Mammary epithelial cell (primary cell): ENCODE measurements around the gene RBBP7.

ENCODE experiments used
- CTCF ChIP-seq, 2 donors: IDR thresholded peaks in 1 of 2; conservative IDR thresholded peaks in 1 of 2; 2 replicates each; pipeline ENCODE4 v1.5.1; 2011 to 2012; ENCODE audit warnings: inconsistent platforms in 2 of 2, low read length in 2 of 2, mild to moderate bottlenecking in 2 of 2, control low read depth in 1 of 2, low read depth in 1 of 2; ENCODE audit not compliant: insufficient read depth in 1 of 2; ENCODE audit errors: extremely low read depth in 1 of 2
- EZH2 ChIP-seq: IDR thresholded peaks from 2 replicates; pipeline ENCODE4 v1.6.1; 2012; ENCODE audit warnings: low read length, inconsistent platforms, borderline replicate concordance

GRCh38 chrX:16882702-16883486, 12.7 kb upstream of the RBBP7 start:
- TF ChIP-seq CTCF (conservative IDR thresholded peaks at IDR 0.05 in 1 of 2, IDR thresholded peaks at IDR 0.05 in 1 of 2; ENCODE audit: extremely low read depth in 1 of 2, insufficient read depth in 1 of 2, low read depth in 1 of 2, low read length in 2 of 2): peak; percentile 77 to 92
- no peak for TF ChIP-seq EZH2
